CD14-positive monocyte (primary cell): ENCODE data around the gene HMOX1. TPM values are rescaled to one million over a fixed set of nuclear protein-coding genes. Genes with fewer than 3 reads are reported as not detected.

Experiments
- DNase-seq, 3 donors: peaks; one replicate each; pipeline ENCODE4 v3.0.0-alpha.2; 2011 to 2022
- H2AFZ ChIP-seq: 2 replicates; pipeline ENCODE4 v1.6.0; 2012; ENCODE audit warnings: mild to moderate bottlenecking, low read depth, low read length, inconsistent platforms; ENCODE audit not compliant: insufficient read depth, poor library complexity, severe bottlenecking
- H3K27ac ChIP-seq, 2 donors: 1 replicate in 1 of 2; 2 replicates in 1 of 2; pipeline ENCODE4 v1.5.1; 2012 to 2013; ENCODE audit warnings: low read length in 2 of 2, control low read depth in 1 of 2, inconsistent platforms in 1 of 2, low read depth in 1 of 2, mild to moderate bottlenecking in 1 of 2
- H3K27me3 ChIP-seq, 2 donors: one replicate each; pipeline versions ENCODE4 v1.6.0 to v1.6.1; 2011 to 2013; ENCODE audit warnings: low read length in 2 of 2; ENCODE audit not compliant: control insufficient read depth in 2 of 2, insufficient read depth in 2 of 2
- H3K36me3 ChIP-seq, 2 donors: replicated peaks in 1 of 2; 1 replicate in 1 of 2; 2 replicates in 1 of 2; pipeline versions ENCODE4 v1.5.1 to v1.6.1; 2012 to 2013; ENCODE audit warnings: low read length in 2 of 2, control low read depth in 1 of 2, inconsistent platforms in 1 of 2, mild to moderate bottlenecking in 1 of 2; ENCODE audit not compliant: insufficient read depth in 2 of 2, control insufficient read depth in 1 of 2
- H3K4me1 ChIP-seq, 2 donors: 1 replicate in 1 of 2; 2 replicates in 1 of 2; pipeline versions ENCODE4 v1.5.1 to v1.6.1; 2012 to 2013; ENCODE audit warnings: low read length in 2 of 2, control low read depth in 1 of 2, inconsistent platforms in 1 of 2, mild to moderate bottlenecking in 1 of 2, moderate library complexity in 1 of 2; ENCODE audit not compliant: insufficient read depth in 2 of 2, control insufficient read depth in 1 of 2
- H3K4me2 ChIP-seq: replicated peaks from 2 replicates; pipeline ENCODE3; 2012; ENCODE audit warnings: low read length, moderate library complexity, mild to moderate bottlenecking; ENCODE audit not compliant: poor library complexity, severe bottlenecking; ENCODE audit errors: extremely low read depth
- H3K4me3 ChIP-seq, 3 experiments: fragments of 200-600 bp in 1 of 3; sonication (generic) in 1 of 3; replicated peaks in 1 of 3; 1 replicate in 2 of 3; 2 replicates in 1 of 3; pipeline ENCODE4 v1.5.1; 2011 to 2013; ENCODE audit warnings: low read length in 3 of 3, mild to moderate bottlenecking in 3 of 3, control low read depth in 2 of 3, low read depth in 2 of 3, inconsistent platforms in 1 of 3, moderate library complexity in 1 of 3
- H3K79me2 ChIP-seq: 2 replicates; pipeline ENCODE4 v1.6.0; 2012; ENCODE audit warnings: mild to moderate bottlenecking, control low read depth, inconsistent platforms, low read length, moderate library complexity; ENCODE audit not compliant: insufficient read depth
- H3K9ac ChIP-seq: 2 replicates; pipeline ENCODE4 v1.6.0; 2017; ENCODE audit warnings: low read length, mild to moderate bottlenecking; ENCODE audit not compliant: insufficient read depth, poor library complexity, severe bottlenecking
- H3K9me3 ChIP-seq, 2 donors: replicated peaks in 1 of 2; 1 replicate in 1 of 2; 2 replicates in 1 of 2; pipeline versions ENCODE4 v1.5.1 to v1.6.1; 2012 to 2013; ENCODE audit warnings: low read length in 2 of 2, control low read depth in 1 of 2; ENCODE audit not compliant: control insufficient read depth in 1 of 2, insufficient read depth in 1 of 2
- H4K20me1 ChIP-seq: 2 replicates; pipeline ENCODE4 v1.6.0; 2012; ENCODE audit warnings: mild to moderate bottlenecking, low read length, control low read depth, moderate library complexity; ENCODE audit not compliant: insufficient read depth
- H3K27ac Mint-ChIP-seq, 7 donors: one replicate each; pipeline ENCODE4 v1.8.0; 2020; ENCODE audit warnings: mild to moderate bottlenecking in 7 of 7, mixed read lengths in 7 of 7, moderate library complexity in 6 of 7, inconsistent platforms in 2 of 7
- H3K27me3 Mint-ChIP-seq, 3 donors: one replicate each; pipeline ENCODE4 v1.8.0; 2021 to 2022; ENCODE audit warnings: low read depth in 3 of 3, mild to moderate bottlenecking in 3 of 3, mixed read lengths in 3 of 3, moderate library complexity in 3 of 3, inconsistent platforms in 1 of 3
- H3K36me3 Mint-ChIP-seq, 2 donors: one replicate each; pipeline ENCODE4 v1.8.0; 2020; ENCODE audit warnings: mixed read lengths in 2 of 2, inconsistent platforms in 1 of 2, mild to moderate bottlenecking in 1 of 2
- H3K4me1 Mint-ChIP-seq: one replicate; pipeline ENCODE4 v1.8.0; 2020; ENCODE audit warnings: mild to moderate bottlenecking, mixed read lengths
- H3K4me3 Mint-ChIP-seq, 2 donors: one replicate each; pipeline ENCODE4 v1.8.0; 2020; ENCODE audit warnings: mild to moderate bottlenecking in 2 of 2, mixed read lengths in 2 of 2, moderate library complexity in 1 of 2
- H3K9me3 Mint-ChIP-seq, 7 donors: one replicate each; pipeline ENCODE4 v1.8.0; 2020 to 2022; ENCODE audit warnings: mixed read lengths in 7 of 7, mild to moderate bottlenecking in 6 of 7, moderate library complexity in 6 of 7, inconsistent platforms in 2 of 7
- CTCF ChIP-seq: fragments of 200-600 bp; IDR thresholded peaks from one replicate; pipeline ENCODE4 v1.8.0; 2022; ENCODE audit warnings: antibody characterized with exemption, mild to moderate bottlenecking
- WGBS: methylation state at CpG from one replicate; pipeline ENCODE4 v1.1.5; 2013; ENCODE audit warnings: missing lambda C conversion rate; ENCODE audit not compliant: insufficient coverage; 5-methylcytosine and 5-hydroxymethylcytosine counted together
- intact Hi-C, 2 donors: fragments of 100-400 bp; cut with micrococcal nuclease; formaldehyde crosslinking; loops; one replicate each; pipeline versions ENCODE4 v1.15.0 to v1.15.1; 2023
- polyA plus RNA-seq, 3 donors: library from polyadenylated mRNA; depleted of rRNA in 1 of 3; unstranded in 2 of 3; stranded (reverse) in 1 of 3; fragments of 300-500 nt in 2 of 3; fragments of >200 nt in 1 of 3; fragmentation: Illumina TruSeq in 2 of 3; gene quantifications; 1 replicate in 2 of 3; 2 replicates in 1 of 3; pipeline ENCODE4 v1.2.3, GENCODE V29; 2012 to 2021

Gene HMOX1
- polyA plus RNA-seq, 3 donors = 180 to 233 (median 193) TPM

GRCh38 chr22:35421121-35421520, 40.2 kb downstream of the HMOX1 start:
- peaks cover 6 to 16% of the 10 kb centered on the region in 2 donors for H3K4me1 ChIP-seq
- intact Hi-C loops = no loop called here
- H4K20me1 ChIP-seq = no peaks in the 10 kb centered on the region
- Mint-ChIP-seq H3K27me3 (peaks cover 0 to 3% (median 0%) of the 10 kb centered on the region in 3 donors), H3K4me1 (peaks cover 15% of the 10 kb centered on the region), H3K27ac (no peak overlapping the region), H3K9me3 (no peaks in the 10 kb centered on the region), H3K4me3 (no peak overlapping the region), H3K36me3 (peaks cover 80 to 87% of the 10 kb centered on the region in 2 donors)
- peaks cover 85 to 94% of the 10 kb centered on the region in 2 donors for H3K36me3 ChIP-seq
- H3K79me2 ChIP-seq = no peaks in the 10 kb centered on the region
- 99% methylated on average over 10 of the region's 12 CpGs for WGBS
- no peak overlapping the region for H3K4me3 ChIP-seq
- no peak for DNase-seq
- no peaks in the 10 kb centered on the region for H3K27me3 ChIP-seq
- H3K4me2 ChIP-seq = no peak overlapping the region
- H3K9ac ChIP-seq = no peak overlapping the region
- H3K9me3 ChIP-seq = no peaks in the 10 kb centered on the region
- H2AFZ ChIP-seq = no peak overlapping the region
- H3K27ac ChIP-seq = no peak overlapping the region
- no peak for TF ChIP-seq CTCF

GRCh38 chr22:35422145-35422544, 41.2 kb downstream of the HMOX1 start:
- H2AFZ ChIP-seq = no peak overlapping the region
- H3K9me3 ChIP-seq = no peaks in the 10 kb centered on the region
- no peak for TF ChIP-seq CTCF
- no peak overlapping the region for H3K4me2 ChIP-seq
- peak overlapping the region in 2 of 7 donors; percentile 37 to 61 for H3K27ac Mint-ChIP-seq
- no peaks in the 10 kb centered on the region for H3K79me2 ChIP-seq
- H3K4me3 Mint-ChIP-seq = no peak overlapping the region
- H3K27me3 ChIP-seq = no peaks in the 10 kb centered on the region
- H3K27ac ChIP-seq = no peak overlapping the region
- H3K9me3 Mint-ChIP-seq = no peaks in the 10 kb centered on the region
- no peak for DNase-seq
- intact Hi-C loops = no loop called here
- peaks cover 80 to 94% of the 10 kb centered on the region in 2 donors for H3K36me3 ChIP-seq
- peaks cover 0 to 3% (median 0%) of the 10 kb centered on the region in 3 donors for H3K27me3 Mint-ChIP-seq
- H3K9ac ChIP-seq = no peak overlapping the region
- peaks cover 75 to 86% of the 10 kb centered on the region in 2 donors for H3K36me3 Mint-ChIP-seq
- peaks cover 15% of the 10 kb centered on the region for H3K4me1 Mint-ChIP-seq
- no peak overlapping the region for H3K4me3 ChIP-seq
- H4K20me1 ChIP-seq = no peaks in the 10 kb centered on the region
- peaks cover 6 to 16% of the 10 kb centered on the region in 2 donors for H3K4me1 ChIP-seq
- WGBS = 82% methylated on average over 4 of the region's 4 CpGs
